Spleen (tissue), 7 donors: ENCODE measurements around the gene PDE4D.

Experiments
- CTCF ChIP-seq, 11 experiments: fragments of 200-600 bp in 7 of 11; fragments of 450-650 bp in 4 of 11; sonication (generic) in 4 of 11; IDR thresholded peaks in 8 of 11; conservative IDR thresholded peaks in 3 of 11; 1 replicate in 7 of 11; 2 replicates in 4 of 11; pipeline versions ENCODE4 v1.4.0 to v1.8.0; 2016 to 2021; ENCODE audit warnings: antibody characterized with exemption in 11 of 11, inconsistent platforms in 4 of 11, mild to moderate bottlenecking in 1 of 11
- POLR2AphosphoS5 ChIP-seq, 3 donors: sonication (generic); formaldehyde crosslinking; IDR thresholded peaks; one replicate each; pipeline ENCODE4 v1.5.1; 2017; ENCODE audit warnings: antibody characterized with exemption in 3 of 3
- donor health status: DM: no; HTN: no; CAD: no; lungs with moderate emphysema.
- donor health status: DM: no; HTN: no; CAD: no.
- donor health status: DM: no; HTN: no; CAD: no.

- TF ChIP-seq CTCF (IDR thresholded peaks at IDR 0.05 in 8 of 11, conservative IDR thresholded peaks at IDR 0.05 in 3 of 11) (no peak), POLR2AphosphoS5 (IDR thresholded peaks at IDR 0.05) (no peak)
Measured at GRCh38 chr5:59065554-59065953, 828.0 kb downstream of the PDE4D start.
